ENCODE measurements around the gene GLRX3. TPM values are rescaled to one million over a fixed set of nuclear protein-coding genes. Genes with fewer than 3 reads are reported as not detected.

The GLRX3 gene
- total and polyA plus RNA-seq, 2 of the 13 experiments (the other 11 are each of a cell fraction or from before 2014, with no cell fraction given): 91.4 to 135 TPM

DNA sequence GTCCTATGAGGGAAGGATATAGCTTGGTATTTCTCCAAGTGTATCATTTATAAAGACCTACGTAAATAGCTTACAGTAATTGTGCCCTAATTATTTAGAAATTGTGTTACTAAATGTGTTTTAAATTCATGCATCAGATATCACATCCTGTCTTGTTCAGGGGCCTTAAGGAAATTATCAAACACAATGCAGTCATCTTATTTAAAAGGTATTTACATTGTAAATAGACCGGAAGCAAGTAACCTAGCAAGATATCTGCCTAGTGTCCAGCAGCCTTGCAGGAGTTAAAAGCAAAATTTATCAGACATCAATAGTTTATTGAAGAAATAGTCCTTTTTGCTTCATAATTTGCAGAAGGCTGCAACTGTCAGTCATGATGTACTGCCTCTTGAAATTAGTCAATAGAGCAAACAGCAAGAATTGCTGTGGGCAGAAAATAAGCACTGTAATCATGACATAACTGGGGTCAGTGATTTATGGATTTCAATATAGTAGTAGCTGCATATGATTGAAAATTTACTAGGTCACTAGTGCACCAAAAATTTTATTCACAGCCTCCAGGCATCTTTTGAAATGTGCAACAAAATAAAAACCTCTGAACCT, 23.1 kb downstream of the GLRX3 start:
- Histone ChIP-seq H3K27ac (ENCODE audit: extremely low read length, insufficient read depth, low read length) (no peak overlapping the region), H2AFZ (ENCODE audit: low read length) (no peak overlapping the region), H3K36me3 (replicated peaks in 1 of 2; ENCODE audit: control insufficient read depth in 1 of 2, insufficient read depth in 2 of 2, low read length in 2 of 2) (peaks cover 22 to 58% of the 10 kb centered on the region in 2 experiments), H4K20me1 (ENCODE audit: insufficient read depth, low read length) (peaks cover 24% of the 10 kb centered on the region), H3K9ac (ENCODE audit: insufficient read depth, low read depth, low read length) (no peak overlapping the region), H3K27me3 (ENCODE audit: control insufficient read depth in 1 of 2, insufficient read depth in 2 of 2, low read length in 2 of 2) (no peaks in the 10 kb centered on the region), H3K79me2 (ENCODE audit: insufficient read depth, low read length) (peaks cover 48% of the 10 kb centered on the region), H3K4me3 (replicated peaks in 1 of 3; ENCODE audit: insufficient read depth in 1 of 3, low read depth in 2 of 3, low read length in 3 of 3) (no peak overlapping the region), H3K4me1 (ENCODE audit: insufficient read depth, low read length) (no peaks in the 10 kb centered on the region), H3K4me2 (ENCODE audit: low read depth, low read length) (no peak overlapping the region), H3K9me3 (ENCODE audit: low read length) (no peaks in the 10 kb centered on the region)
- in situ Hi-C loops (cut with HindIII; ENCODE audit: extremely low pct_ligation_motif_present, low pct_unique_long_range_greater_than_20kb): no loop called here
- no peak for FAIRE-seq
- intact Hi-C loops (cut with micrococcal nuclease; ENCODE audit: unreplicated experiment): no loop called here
- TF ChIP-seq, protein P1, sequence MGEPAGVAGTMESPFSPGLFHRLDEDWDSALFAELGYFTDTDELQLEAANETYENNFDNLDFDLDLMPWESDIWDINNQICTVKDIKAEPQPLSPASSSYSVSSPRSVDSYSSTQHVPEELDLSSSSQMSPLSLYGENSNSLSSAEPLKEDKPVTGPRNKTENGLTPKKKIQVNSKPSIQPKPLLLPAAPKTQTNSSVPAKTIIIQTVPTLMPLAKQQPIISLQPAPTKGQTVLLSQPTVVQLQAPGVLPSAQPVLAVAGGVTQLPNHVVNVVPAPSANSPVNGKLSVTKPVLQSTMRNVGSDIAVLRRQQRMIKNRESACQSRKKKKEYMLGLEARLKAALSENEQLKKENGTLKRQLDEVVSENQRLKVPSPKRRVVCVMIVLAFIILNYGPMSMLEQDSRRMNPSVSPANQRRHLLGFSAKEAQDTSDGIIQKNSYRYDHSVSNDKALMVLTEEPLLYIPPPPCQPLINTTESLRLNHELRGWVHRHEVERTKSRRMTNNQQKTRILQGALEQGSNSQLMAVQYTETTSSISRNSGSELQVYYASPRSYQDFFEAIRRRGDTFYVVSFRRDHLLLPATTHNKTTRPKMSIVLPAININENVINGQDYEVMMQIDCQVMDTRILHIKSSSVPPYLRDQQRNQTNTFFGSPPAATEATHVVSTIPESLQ (CRISPR knock-in tag; conservative IDR thresholded peaks at IDR 0.05): no peak
- TF ChIP-seq, protein P2, sequence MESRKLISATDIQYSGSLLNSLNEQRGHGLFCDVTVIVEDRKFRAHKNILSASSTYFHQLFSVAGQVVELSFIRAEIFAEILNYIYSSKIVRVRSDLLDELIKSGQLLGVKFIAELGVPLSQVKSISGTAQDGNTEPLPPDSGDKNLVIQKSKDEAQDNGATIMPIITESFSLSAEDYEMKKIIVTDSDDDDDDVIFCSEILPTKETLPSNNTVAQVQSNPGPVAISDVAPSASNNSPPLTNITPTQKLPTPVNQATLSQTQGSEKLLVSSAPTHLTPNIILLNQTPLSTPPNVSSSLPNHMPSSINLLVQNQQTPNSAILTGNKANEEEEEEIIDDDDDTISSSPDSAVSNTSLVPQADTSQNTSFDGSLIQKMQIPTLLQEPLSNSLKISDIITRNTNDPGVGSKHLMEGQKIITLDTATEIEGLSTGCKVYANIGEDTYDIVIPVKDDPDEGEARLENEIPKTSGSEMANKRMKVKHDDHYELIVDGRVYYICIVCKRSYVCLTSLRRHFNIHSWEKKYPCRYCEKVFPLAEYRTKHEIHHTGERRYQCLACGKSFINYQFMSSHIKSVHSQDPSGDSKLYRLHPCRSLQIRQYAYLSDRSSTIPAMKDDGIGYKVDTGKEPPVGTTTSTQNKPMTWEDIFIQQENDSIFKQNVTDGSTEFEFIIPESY (CRISPR knock-in tag; IDR thresholded peaks at IDR 0.05): no peak
- TF ChIP-seq GTF3A (CRISPR knock-in tag; conservative IDR thresholded peaks at IDR 0.05) (no peak), ELF3 (CRISPR knock-in tag; IDR thresholded peaks at IDR 0.05) (no peak), SNRNP70 (IDR thresholded peaks at IDR 0.05; ENCODE audit: low read depth, low read length) (no peak)
- TF ChIP-seq, protein P3, sequence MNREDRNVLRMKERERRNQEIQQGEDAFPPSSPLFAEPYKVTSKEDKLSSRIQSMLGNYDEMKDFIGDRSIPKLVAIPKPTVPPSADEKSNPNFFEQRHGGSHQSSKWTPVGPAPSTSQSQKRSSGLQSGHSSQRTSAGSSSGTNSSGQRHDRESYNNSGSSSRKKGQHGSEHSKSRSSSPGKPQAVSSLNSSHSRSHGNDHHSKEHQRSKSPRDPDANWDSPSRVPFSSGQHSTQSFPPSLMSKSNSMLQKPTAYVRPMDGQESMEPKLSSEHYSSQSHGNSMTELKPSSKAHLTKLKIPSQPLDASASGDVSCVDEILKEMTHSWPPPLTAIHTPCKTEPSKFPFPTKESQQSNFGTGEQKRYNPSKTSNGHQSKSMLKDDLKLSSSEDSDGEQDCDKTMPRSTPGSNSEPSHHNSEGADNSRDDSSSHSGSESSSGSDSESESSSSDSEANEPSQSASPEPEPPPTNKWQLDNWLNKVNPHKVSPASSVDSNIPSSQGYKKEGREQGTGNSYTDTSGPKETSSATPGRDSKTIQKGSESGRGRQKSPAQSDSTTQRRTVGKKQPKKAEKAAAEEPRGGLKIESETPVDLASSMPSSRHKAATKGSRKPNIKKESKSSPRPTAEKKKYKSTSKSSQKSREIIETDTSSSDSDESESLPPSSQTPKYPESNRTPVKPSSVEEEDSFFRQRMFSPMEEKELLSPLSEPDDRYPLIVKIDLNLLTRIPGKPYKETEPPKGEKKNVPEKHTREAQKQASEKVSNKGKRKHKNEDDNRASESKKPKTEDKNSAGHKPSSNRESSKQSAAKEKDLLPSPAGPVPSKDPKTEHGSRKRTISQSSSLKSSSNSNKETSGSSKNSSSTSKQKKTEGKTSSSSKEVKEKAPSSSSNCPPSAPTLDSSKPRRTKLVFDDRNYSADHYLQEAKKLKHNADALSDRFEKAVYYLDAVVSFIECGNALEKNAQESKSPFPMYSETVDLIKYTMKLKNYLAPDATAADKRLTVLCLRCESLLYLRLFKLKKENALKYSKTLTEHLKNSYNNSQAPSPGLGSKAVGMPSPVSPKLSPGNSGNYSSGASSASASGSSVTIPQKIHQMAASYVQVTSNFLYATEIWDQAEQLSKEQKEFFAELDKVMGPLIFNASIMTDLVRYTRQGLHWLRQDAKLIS (CRISPR knock-in tag; IDR thresholded peaks at IDR 0.05): no peak
- TF ChIP-seq, protein P4, sequence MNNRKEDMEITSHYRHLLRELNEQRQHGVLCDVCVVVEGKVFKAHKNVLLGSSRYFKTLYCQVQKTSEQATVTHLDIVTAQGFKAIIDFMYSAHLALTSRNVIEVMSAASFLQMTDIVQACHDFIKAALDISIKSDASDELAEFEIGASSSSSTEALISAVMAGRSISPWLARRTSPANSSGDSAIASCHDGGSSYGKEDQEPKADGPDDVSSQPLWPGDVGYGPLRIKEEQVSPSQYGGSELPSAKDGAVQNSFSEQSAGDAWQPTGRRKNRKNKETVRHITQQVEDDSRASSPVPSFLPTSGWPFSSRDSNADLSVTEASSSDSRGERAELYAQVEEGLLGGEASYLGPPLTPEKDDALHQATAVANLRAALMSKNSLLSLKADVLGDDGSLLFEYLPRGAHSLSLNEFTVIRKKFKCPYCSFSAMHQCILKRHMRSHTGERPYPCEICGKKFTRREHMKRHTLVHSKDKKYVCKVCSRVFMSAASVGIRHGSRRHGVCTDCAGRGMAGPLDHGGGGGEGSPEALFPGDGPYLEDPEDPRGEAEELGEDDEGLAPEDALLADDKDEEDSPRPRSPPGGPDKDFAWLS (CRISPR knock-in tag; IDR thresholded peaks at IDR 0.05; ENCODE audit: borderline replicate concordance): no peak
- DNase-seq (ENCODE audit: low spot score): no peak
- ChIA-PET POLR2A (no interaction called here), CTCF (ENCODE audit: low intra/inter-chr PET ratio, low total read pairs) (no interaction called here)
- no TSS peak for BruUV-seq (replicated peaks)
- WGBS (ENCODE audit: low lambda C conversion rate): 95% methylated on average over 2 of the region's 2 CpGs
- ATAC-seq: no peak

Measured in HepG2 (cell line).